HG03521 (cell line): ENCODE measurements around the gene CNN1.

Source experiments
- ATAC-seq: cut with Tn5 transposase; IDR thresholded peaks from one replicate; pipeline ENCODE4 v1.9.1; 2021; ENCODE audit warnings: mild to moderate bottlenecking, moderate library complexity; ENCODE audit not compliant: unreplicated experiment

The CNN1 gene

GRCh38 chr19:11534538-11534937 lies 4.1 kb upstream of the CNN1 start:
- ATAC-seq, result no peak

GRCh38 chr19:11534948-11535347 lies 3.7 kb upstream of the CNN1 start:
- ATAC-seq, result no peak

- ATAC-seq, result no peak
Measured at GRCh38 chr19:11535792-11536595, 2.7 kb upstream of the CNN1 start.

- no peak for ATAC-seq
Measured at GRCh38 chr19:11539495-11540365, 1.1 kb downstream of the CNN1 start.

GRCh38 chr19:11540645-11541044 lies 2.0 kb downstream of the CNN1 start:
- ATAC-seq, result no peak

- ATAC-seq, result no peak
Measured at GRCh38 chr19:11541238-11541637, 2.6 kb downstream of the CNN1 start.

- ATAC-seq, result no peak
Measured at GRCh38 chr19:11547929-11548700, 9.5 kb downstream of the CNN1 start.

GRCh38 chr19:11549386-11549953 lies 10.8 kb downstream of the CNN1 start:
- no peak for ATAC-seq

- no peak for ATAC-seq
Measured at GRCh38 chr19:11550265-11550664, 11.6 kb downstream of the CNN1 start.

GRCh38 chr19:11551603-11552235 lies 13.1 kb downstream of the CNN1 start:
- ATAC-seq, result no peak

- ATAC-seq, result no peak
Measured at GRCh38 chr19:11552666-11553372, 14.2 kb downstream of the CNN1 start.

- no peak for ATAC-seq
Measured at GRCh38 chr19:11554160-11554559, 15.5 kb downstream of the CNN1 start.

GRCh38 chr19:11555246-11555645 lies 16.6 kb downstream of the CNN1 start:
- no peak for ATAC-seq

- ATAC-seq, result no peak
Measured at GRCh38 chr19:11556634-11557420, 18.2 kb downstream of the CNN1 start.

- ATAC-seq, result peak; percentile 76
Measured at GRCh38 chr19:11558881-11559828, 20.5 kb downstream of the CNN1 start, which contains the start of gene ELOF1. Gene ELOF1 (minus strand): TSS chr19:11559230. CDS start chr19:11554347, 4,883 bp downstream.

GRCh38 chr19:11560404-11561051 lies 21.9 kb downstream of the CNN1 start:
- peak; percentile 35 for ATAC-seq

GRCh38 chr19:11563532-11563931 lies 24.9 kb downstream of the CNN1 start:
- no peak for ATAC-seq
